ENCODE results near the gene MKI67. TPM values are rescaled to one million over a fixed set of nuclear protein-coding genes. Genes with fewer than 3 reads are reported as not detected.

MKI67 gene
- total and polyA plus RNA-seq, 2 of the 13 experiments (the other 11 are each of a cell fraction or from before 2014, with no cell fraction given): 6.7 to 22.9 TPM

DNA sequence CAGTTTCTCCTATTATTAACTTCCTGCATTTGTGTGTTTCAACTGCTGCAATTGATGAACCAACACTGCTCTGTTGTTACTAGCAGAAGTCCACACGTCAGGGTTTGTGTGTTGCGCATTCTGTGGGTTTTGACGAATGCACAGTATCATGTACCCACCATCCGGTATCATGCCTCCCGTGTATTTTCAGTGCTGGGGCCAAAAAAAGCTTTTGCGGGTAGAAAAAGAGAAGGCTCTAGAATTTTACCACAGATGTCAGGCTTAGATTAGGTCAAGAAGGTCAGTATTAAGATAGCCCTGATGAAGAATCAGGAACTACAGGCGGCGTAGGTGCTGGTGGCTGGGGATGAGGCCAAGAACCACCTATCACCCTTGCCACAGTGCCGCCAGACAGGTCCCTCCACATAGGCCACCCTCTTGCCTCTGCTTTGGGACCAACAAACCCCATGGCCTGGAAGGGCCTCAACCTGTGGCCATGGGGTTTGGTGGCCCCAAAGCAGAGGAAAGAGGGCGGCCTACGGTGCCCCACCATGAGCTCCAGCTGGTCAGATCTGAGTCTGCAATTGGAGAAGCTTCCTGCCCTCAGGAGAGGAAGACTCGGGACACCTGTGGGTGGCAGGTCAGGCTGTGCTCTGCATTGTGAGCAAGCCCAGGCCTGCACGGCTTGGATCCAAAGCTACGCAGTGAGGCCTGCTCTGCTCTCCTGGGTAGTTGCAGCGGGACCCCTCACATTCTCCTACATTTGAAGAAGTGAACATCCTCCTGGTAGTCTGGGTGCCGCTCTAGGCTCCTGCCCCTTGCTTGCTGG is 71.9 kb downstream of the MKI67 start (continued):
- TF ChIP-seq, protein P1, sequence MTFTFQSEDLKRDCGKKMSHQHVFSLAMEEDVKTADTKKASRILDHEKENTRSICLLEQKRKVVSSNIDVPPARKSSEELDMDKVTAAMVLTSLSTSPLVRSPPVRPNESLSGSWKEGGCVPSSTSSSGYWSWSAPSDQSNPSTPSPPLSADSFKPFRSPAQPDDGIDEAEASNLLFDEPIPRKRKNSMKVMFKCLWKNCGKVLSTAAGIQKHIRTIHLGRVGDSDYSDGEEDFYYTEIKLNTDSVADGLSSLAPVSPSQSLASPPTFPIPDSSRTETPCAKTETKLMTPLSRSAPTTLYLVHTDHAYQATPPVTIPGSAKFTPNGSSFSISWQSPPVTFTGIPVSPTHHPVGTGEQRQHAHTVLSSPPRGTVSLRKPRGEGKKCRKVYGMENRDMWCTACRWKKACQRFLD (CRISPR knock-in tag; IDR thresholded peaks at IDR 0.05; ENCODE audit: borderline replicate concordance): no peak
- TF ChIP-seq, protein P2, sequence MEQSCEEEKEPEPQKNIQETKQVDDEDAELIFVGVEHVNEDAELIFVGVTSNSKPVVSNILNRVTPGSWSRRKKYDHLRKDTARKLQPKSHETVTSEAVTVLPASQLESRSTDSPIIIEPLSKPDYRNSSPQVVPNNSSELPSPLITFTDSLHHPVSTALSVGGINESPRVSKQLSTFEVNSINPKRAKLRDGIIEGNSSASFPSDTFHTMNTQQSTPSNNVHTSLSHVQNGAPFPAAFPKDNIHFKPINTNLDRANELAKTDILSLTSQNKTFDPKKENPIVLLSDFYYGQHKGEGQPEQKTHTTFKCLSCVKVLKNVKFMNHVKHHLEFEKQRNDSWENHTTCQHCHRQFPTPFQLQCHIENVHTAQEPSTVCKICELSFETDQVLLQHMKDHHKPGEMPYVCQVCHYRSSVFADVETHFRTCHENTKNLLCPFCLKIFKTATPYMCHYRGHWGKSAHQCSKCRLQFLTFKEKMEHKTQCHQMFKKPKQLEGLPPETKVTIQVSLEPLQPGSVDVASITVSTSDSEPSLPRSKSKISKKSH (CRISPR knock-in tag; IDR thresholded peaks at IDR 0.05; ENCODE audit: borderline replicate concordance): no peak

DNA sequence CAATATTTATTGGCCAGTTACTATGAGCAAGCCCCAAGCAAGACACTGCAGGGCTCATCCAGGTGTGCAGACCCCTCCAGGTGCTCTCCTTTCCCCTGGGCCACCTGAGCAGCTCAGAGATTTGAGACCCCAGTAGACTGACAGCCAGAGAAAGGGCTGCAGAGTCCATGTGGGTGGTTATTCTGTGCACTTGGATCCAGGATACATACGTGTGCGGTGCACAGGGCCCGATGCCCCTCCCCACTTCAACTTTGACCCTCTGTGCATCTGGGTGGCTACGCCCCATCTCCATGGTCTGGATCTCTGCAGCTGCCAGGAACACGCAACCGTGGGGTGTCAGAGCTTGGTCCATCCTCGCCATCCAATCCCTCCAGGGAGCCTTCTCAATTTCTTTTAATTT is 72.9 kb downstream of the MKI67 start:
- in situ Hi-C loops (cut with HindIII; ENCODE audit: extremely low pct_ligation_motif_present, low pct_unique_long_range_greater_than_20kb) (no loop called here), intact Hi-C loops (cut with micrococcal nuclease; ENCODE audit: unreplicated experiment) (no loop called here)
- ATAC-seq (no peak), DNase-seq (ENCODE audit: low spot score) (no peak), FAIRE-seq (no peak)
- Histone ChIP-seq H4K20me1 (ENCODE audit: insufficient read depth, low read length) (no peaks in the 10 kb centered on the region), H3K79me2 (ENCODE audit: insufficient read depth, low read length) (no peaks in the 10 kb centered on the region), H3K4me3 (replicated peaks in 1 of 3; ENCODE audit: insufficient read depth in 1 of 3, low read depth in 2 of 3, low read length in 3 of 3) (no peak overlapping the region), H2AFZ (ENCODE audit: low read length) (no peak overlapping the region), H3K9me3 (ENCODE audit: low read length) (no peaks in the 10 kb centered on the region), H3K4me2 (ENCODE audit: low read depth, low read length) (no peak overlapping the region), H3K9ac (ENCODE audit: insufficient read depth, low read depth, low read length) (no peak overlapping the region), H3K27ac (ENCODE audit: extremely low read length, insufficient read depth, low read length) (no peak overlapping the region), H3K4me1 (ENCODE audit: insufficient read depth, low read length) (peaks cover 4% of the 10 kb centered on the region), H3K36me3 (replicated peaks in 1 of 2; ENCODE audit: control insufficient read depth in 1 of 2, insufficient read depth in 2 of 2, low read length in 2 of 2) (no peaks in the 10 kb centered on the region), H3K27me3 (ENCODE audit: control insufficient read depth in 1 of 2, insufficient read depth in 2 of 2, low read length in 2 of 2) (peaks cover 5 to 17% of the 10 kb centered on the region in 2 experiments; a peak in 4 of 5 replicates)
- no TSS peak for BruUV-seq (replicated peaks)
- POLR2A ChIA-PET: no interaction called here
- TF ChIP-seq ZSCAN30 (CRISPR knock-in tag; IDR thresholded peaks at IDR 0.05) (no peak), ZNF557 (CRISPR knock-in tag; IDR thresholded peaks at IDR 0.05) (no peak), YEATS4 (CRISPR knock-in tag; IDR thresholded peaks at IDR 0.05; ENCODE audit: borderline replicate concordance) (no peak), STAT5B (CRISPR knock-in tag; IDR thresholded peaks at IDR 0.05) (no peak), NR3C1 (CRISPR knock-in tag; IDR thresholded peaks at IDR 0.05) (no peak)
- whole genome bisulfite sequencing (ENCODE audit: low lambda C conversion rate): 43% methylated on average over 7 of the region's 7 CpGs
- CTCF ChIA-PET (ENCODE audit: low intra/inter-chr PET ratio, low total read pairs): no interaction called here
